HG02678 (cell line): ENCODE measurements around the gene SDCCAG8.

Experiments used
- ATAC-seq: cut with Tn5 transposase; IDR thresholded peaks from one replicate; pipeline ENCODE4 v1.9.1; 2021; ENCODE audit warnings: mild to moderate bottlenecking, moderate library complexity; ENCODE audit not compliant: unreplicated experiment

SDCCAG8 gene

DNA sequence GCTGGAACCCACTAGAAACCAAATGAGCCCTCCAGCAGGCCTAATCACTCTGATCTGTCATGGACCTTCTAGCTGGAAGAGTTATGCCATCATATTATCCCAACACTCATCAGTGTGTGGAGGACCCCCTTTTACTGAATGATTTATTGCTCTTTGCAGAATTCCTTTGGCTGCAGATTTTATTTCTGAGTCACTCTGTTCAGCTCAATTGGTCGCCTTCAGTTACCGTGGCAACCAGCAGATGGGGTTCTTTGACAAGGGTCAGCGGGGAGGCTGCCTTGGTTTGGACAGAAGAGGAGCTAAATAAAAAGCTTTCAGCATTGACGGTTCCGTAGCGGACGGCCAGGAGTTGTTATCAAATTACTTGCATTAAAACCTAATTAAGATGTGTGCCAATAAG is 220.1 kb downstream of the SDCCAG8 start:
- no peak for ATAC-seq

DNA sequence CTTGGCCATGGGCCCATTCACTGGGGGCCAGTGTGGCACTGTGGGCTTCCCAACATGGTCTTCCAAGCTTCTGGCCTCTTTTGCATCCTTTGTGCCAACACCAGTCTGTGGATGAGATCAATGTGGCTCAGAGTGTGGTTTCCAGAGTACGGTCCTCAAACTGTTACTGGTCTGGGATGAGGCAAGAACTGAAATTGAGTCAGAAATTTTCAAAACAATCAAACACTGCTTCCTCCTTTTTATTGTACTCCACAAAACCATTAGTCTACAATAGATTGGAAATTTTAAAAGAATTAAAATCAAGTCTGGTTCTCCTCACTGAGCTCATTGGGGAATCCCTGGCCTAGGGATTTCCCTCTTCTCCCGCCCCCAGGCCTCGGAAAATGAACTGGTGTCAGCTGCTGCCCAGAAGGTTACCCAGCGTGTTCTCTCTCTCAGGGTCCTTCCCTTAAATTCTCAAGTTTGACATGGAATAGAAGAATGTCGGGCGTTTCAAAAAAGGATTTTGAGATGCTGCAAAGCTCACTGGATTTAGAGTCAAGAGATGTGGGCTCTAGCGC is 222.0 kb downstream of the SDCCAG8 start:
- ATAC-seq: no peak

DNA sequence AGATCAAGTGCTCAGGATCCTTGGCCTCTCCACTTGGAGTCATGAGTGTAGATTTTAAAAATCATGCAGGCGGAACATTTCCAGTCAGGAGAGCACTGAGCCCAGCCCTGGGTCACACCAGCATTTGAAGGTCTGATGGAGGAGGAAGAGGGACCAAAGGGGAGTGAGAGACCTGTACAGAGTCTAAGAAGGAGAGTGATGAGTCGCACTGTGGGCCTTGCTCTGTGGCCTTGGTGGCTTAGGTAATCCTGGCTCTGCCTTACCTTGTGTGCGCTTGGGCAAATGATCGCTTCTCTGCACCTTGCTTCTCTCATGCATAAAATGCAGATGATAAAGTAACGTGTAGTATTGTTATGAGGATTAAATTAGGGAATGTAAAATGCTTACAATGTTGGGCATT is 225.3 kb downstream of the SDCCAG8 start:
- ATAC-seq: no peak

GRCh38 chr1:243482141-243483022 is 226.5 kb downstream of the SDCCAG8 start:
- ATAC-seq: peak; percentile 45

GRCh38 chr1:243483071-243483771 is 227.4 kb downstream of the SDCCAG8 start:
- ATAC-seq: peak; percentile 34

DNA sequence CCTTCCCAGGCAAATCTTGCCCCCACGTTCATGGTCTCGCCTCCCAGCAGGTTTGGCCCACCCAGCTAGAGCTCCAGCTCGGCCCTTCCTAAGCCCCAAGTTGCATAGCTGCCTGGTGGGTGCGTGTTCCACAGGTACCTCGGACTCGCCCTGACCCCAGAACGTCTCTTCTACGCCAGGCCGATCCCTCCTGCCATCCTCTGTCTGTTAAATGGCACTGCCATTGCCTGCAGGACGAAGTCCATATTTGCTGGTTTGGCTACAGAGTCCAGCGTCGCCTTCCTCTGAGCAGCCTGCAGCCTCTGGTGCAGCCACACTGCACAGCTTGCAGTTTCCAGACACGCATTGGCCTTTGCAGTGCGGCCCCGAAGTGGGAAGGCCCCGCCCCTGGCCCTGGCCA is 228.1 kb downstream of the SDCCAG8 start:
- ATAC-seq: no peak

GRCh38 chr1:243487036-243487648 is 231.3 kb downstream of the SDCCAG8 start:
- ATAC-seq: no peak

GRCh38 chr1:243487649-243488227 is 231.9 kb downstream of the SDCCAG8 start:
- ATAC-seq: no peak

- no peak for ATAC-seq
These were observed 232.8 kb downstream of the SDCCAG8 start for GRCh38 chr1:243488459-243489157.

- ATAC-seq: no peak
These were observed 233.3 kb downstream of the SDCCAG8 start for GRCh38 chr1:243489158-243489527.

- ATAC-seq: no peak
These were observed 234.1 kb downstream of the SDCCAG8 start for GRCh38 chr1:243489681-243490546.

DNA sequence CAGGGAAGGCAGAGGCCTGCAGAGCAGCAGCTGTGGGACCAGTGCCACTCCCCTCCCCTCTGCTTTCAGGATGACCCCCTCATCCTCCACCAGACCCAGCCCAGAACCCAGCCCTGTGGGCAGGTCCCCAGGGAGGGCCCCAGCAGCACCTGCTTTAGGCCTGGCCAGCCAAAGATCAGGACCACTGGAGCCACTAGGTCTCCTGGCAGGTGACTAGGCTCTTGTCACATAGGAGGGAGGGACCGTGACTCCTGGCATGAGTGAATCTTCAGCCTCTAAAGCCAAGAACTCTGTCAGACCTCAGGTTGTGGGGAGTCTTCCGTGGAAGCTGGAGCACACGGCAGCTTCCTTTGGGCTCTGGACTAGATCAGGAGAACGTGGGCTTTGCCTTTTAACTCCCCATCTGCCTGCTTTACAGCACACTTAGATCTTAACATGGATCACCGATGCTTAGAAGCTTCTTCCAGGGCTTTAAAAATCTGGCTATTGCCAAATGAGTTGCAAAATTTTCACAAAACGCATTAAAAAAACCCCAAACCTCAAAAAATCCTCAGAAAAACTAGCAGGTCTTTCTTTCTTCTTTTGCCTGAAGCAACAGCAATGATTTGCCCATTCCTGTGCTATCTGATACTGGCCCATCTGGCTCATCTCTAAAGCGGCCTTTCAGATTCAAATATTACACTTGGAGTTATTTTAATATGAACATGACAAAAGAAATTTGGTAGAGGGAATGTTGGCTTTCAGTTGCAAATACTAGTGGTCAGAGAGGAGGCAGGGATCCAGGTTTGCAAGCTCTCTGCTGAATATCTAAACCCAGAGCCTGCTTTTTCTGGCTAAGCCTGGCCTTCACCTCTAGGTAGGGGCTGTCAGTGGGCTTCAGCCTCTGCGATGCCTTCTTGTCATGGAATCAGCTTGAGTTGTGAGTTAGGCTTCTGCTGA is 235.2 kb downstream of the SDCCAG8 start:
- ATAC-seq: no peak

GRCh38 chr1:243493156-243494129 is 237.6 kb downstream of the SDCCAG8 start:
- no peak for ATAC-seq

GRCh38 chr1:243494741-243495431 is 239.0 kb downstream of the SDCCAG8 start:
- no peak for ATAC-seq

DNA sequence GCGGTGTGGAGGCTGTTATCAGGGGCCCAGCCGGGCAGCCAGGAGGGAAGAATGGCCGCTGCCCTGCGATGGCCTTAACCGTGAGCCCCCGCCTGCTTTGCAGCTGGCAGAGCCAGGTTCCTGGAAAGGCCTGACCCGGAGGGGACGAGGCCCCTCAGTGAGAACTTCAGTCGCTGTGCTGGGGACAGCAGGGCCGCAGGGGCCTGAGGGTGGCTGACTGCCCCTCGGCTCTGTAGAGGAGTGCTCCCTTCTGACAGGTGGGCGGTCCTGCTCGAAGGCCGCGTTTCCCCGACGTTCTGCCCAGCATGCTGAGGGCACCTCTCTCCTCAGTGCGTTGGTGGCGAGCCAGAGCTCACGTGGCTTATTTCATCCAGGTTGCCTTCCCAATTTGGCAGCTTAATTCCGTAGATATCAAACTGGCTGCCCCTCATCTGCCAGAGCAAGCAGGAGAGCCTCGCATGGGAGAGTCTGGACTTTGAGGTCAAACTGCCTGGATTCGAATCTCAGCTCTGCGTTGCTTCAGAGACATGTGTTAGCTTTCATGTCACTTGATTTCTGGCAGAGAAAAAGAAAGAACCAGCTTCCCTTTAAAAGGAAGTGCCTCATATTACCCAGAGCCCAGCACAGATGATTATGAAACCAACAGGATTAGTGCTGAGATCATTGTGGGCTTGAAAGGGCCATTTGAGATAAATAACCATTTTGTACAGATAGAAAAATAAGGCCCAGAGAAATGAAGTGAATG is 239.8 kb downstream of the SDCCAG8 start:
- ATAC-seq: no peak

DNA sequence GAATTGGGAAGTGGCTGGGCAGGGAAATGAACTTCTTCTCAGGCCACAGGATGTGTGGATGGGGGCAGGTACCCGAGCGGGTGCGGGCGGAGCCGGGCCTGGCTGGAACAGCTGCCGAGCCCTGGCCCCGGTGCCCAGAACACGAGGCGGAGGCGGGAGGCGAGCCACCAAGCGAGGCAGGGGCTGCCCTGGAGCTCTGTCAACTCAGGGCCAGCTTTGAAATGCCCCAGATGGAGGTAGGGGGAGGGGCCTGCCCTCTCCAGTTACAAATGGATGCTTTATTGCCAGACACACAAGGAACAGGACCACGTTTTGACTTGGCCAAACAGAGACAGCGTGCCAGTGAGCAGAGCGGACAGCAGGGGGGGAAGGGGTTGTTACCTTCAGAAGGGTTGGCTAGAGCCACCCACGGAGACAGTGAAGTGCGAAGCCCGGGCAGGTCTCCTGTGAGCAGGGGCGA is 240.4 kb downstream of the SDCCAG8 start:
- no peak for ATAC-seq
